Esophagus squamous epithelium (tissue), 4 donors: ENCODE results near the gene ANKS1B.

ENCODE experiments used
- POLR2A ChIP-seq, 4 donors: fragments of 450-650 bp; IDR thresholded peaks; one replicate each; pipeline ENCODE4 v1.6.1; 2017; ENCODE audit warnings: antibody characterized with exemption in 4 of 4, mild to moderate bottlenecking in 4 of 4, moderate library complexity in 3 of 4
- TF ChIP-seq, protein P1 (sequence below), 6 experiments: fragments of 450-650 bp in 4 of 6; fragments of 200-600 bp in 2 of 6; sonication (generic) in 2 of 6; IDR thresholded peaks; one replicate each; pipeline ENCODE4 v1.5.1; 2016 to 2019; ENCODE audit warnings: antibody characterized with exemption in 6 of 6, mild to moderate bottlenecking in 4 of 6, moderate library complexity in 4 of 6

DNA sequence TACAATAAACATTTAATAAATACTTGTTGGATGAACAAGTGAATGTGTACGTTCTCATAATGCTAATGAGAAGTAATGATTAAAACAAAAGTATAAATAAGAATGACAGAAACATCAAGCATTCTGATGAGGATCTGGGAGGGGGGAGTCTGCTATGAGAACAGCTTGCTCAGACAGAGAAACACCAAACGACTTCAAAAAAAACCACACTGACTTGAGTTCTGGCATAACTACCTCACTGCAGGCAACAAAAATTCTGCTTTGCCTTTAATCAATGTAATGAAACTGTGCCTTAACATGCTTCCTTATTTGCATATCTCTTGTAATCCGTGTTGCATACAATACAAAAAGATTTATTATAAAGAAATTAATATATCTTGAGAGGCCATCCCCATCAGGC, 632.5 kb downstream of the ANKS1B start:
- no peak for TF ChIP-seq POLR2A (IDR thresholded peaks at IDR 0.05)
- TF ChIP-seq, protein P1, sequence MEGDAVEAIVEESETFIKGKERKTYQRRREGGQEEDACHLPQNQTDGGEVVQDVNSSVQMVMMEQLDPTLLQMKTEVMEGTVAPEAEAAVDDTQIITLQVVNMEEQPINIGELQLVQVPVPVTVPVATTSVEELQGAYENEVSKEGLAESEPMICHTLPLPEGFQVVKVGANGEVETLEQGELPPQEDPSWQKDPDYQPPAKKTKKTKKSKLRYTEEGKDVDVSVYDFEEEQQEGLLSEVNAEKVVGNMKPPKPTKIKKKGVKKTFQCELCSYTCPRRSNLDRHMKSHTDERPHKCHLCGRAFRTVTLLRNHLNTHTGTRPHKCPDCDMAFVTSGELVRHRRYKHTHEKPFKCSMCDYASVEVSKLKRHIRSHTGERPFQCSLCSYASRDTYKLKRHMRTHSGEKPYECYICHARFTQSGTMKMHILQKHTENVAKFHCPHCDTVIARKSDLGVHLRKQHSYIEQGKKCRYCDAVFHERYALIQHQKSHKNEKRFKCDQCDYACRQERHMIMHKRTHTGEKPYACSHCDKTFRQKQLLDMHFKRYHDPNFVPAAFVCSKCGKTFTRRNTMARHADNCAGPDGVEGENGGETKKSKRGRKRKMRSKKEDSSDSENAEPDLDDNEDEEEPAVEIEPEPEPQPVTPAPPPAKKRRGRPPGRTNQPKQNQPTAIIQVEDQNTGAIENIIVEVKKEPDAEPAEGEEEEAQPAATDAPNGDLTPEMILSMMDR (IDR thresholded peaks at IDR 0.05) = no peak
